Endothelial cell of umbilical vein (primary cell): ENCODE measurements around the gene ITSN2.

Experiments used
- CTCF ChIP-seq, 2 donors: IDR thresholded peaks; 1 replicate in 1 of 2; 2 replicates in 1 of 2; pipeline ENCODE4 v1.5.1; 2011; ENCODE audit warnings: low read length in 2 of 2, mild to moderate bottlenecking in 2 of 2, moderate library complexity in 2 of 2, control low read depth in 1 of 2, inconsistent platforms in 1 of 2, low read depth in 1 of 2; ENCODE audit not compliant: insufficient read depth in 1 of 2; ENCODE audit errors: extremely low read depth in 1 of 2
- EZH2 ChIP-seq: IDR thresholded peaks from 2 replicates; pipeline ENCODE4 v1.6.1; 2012; ENCODE audit warnings: borderline replicate concordance, low read depth, mild to moderate bottlenecking, moderate library complexity, low read length, inconsistent platforms; ENCODE audit not compliant: severe bottlenecking
- POLR2A ChIP-seq: IDR thresholded peaks from 2 replicates; pipeline ENCODE4 v1.6.1; 2012; ENCODE audit warnings: low read depth, mild to moderate bottlenecking, control low read depth, low read length
- POLR2AphosphoS5 ChIP-seq: IDR thresholded peaks from 2 replicates; pipeline ENCODE4 v1.6.1; 2012; ENCODE audit warnings: low read depth, mild to moderate bottlenecking, control low read depth, low read length, moderate library complexity; ENCODE audit not compliant: insufficient read depth

GRCh38 chr2:24349097-24349496 lies 11.2 kb downstream of the ITSN2 start:
- TF ChIP-seq CTCF (IDR thresholded peaks at IDR 0.05; ENCODE audit: extremely low read depth in 1 of 2, insufficient read depth in 1 of 2, low read depth in 1 of 2, low read length in 2 of 2) (no peak), EZH2 (no peak), POLR2AphosphoS5 (no peak), POLR2A (no peak)
